Panc1 (cell line): ENCODE data around the gene ANKRD36B. TPM values are rescaled to one million over a fixed set of nuclear protein-coding genes. Genes with fewer than 3 reads are reported as not detected.
"Not testable (repeated sequence)": the region's sequence is repeated elsewhere in the genome, so short reads cannot be mapped to it uniquely, and the experiment has no call there.

Source experiments
- ATAC-seq: fragments of 200-7000 bp; cut with Tn5 transposase; 2 replicates; pipeline ENCODE4 v1.9.1; 2020; ENCODE audit warnings: mild to moderate bottlenecking, moderate library complexity
- BruUV-seq: library from RNA; stranded (reverse); fragments of 400-500 nt; replicated peaks from 2 replicates; lab custom pipeline; 2021; lab: Mats Ljungman, UMichigan
- CTCF ChIA-PET: fragments of 300-600 bp; sonication (Branson Sonifier 250); formaldehyde crosslinking; loops from one replicate; lab custom pipeline; 2022; ENCODE audit warnings: antibody characterized with exemption; lab: Charles Lee
- POLR2A ChIA-PET: fragments of 300-600 bp; sonication (Branson Sonifier 250); formaldehyde crosslinking; loops from one replicate; lab custom pipeline; 2022; ENCODE audit warnings: antibody characterized with exemption; lab: Charles Lee
- DNase-seq: peaks from one replicate; pipeline ENCODE4 v3.0.0-alpha.2; 2010; ENCODE audit warnings: low read depth, low spot score
- H3K27ac ChIP-seq: 2 replicates; pipeline ENCODE4 v1.5.1; 2011; ENCODE audit warnings: mild to moderate bottlenecking, low read length, inconsistent platforms
- H3K27me3 ChIP-seq: fragments of 200-500 bp; sonication (Bioruptor generic); 2 replicates; pipeline ENCODE4 v1.6.0; 2014; ENCODE audit warnings: low read length, inconsistent platforms; ENCODE audit not compliant: control insufficient read depth, insufficient read depth
- H3K36me3 ChIP-seq: fragments of 200-500 bp; sonication (Bioruptor generic); 2 replicates; pipeline ENCODE4 v1.5.1; 2014; ENCODE audit warnings: inconsistent platforms, mild to moderate bottlenecking, low read length, moderate library complexity; ENCODE audit not compliant: control insufficient read depth, insufficient read depth
- H3K4me1 ChIP-seq: 2 replicates; pipeline ENCODE4 v1.5.1; 2011; ENCODE audit warnings: inconsistent platforms, mild to moderate bottlenecking, low read length, moderate library complexity; ENCODE audit not compliant: control insufficient read depth, insufficient read depth
- H3K4me3 ChIP-seq, 2 experiments: 2 replicates each; pipeline ENCODE4 v1.5.1; 2011 to 2012; ENCODE audit warnings: low read depth in 2 of 2, low read length in 2 of 2, mild to moderate bottlenecking in 2 of 2, inconsistent platforms in 1 of 2, moderate library complexity in 1 of 2
- H3K9me3 ChIP-seq: fragments of 200-500 bp; sonication (Bioruptor generic); 2 replicates; pipeline ENCODE4 v1.5.1; 2014; ENCODE audit warnings: low read depth, mild to moderate bottlenecking, inconsistent platforms, low read length, moderate library complexity; ENCODE audit not compliant: control insufficient read depth, insufficient read depth
- in situ Hi-C: cut with HindIII; loops from 2 replicates; pipeline ENCODE4 v1.10.0; 2016; ENCODE audit warnings: low sequenced_read_pairs, low pct_unique_long_range_greater_than_20kb
- intact Hi-C: fragments of 100-400 bp; cut with micrococcal nuclease; formaldehyde crosslinking; loops from one replicate; pipeline ENCODE4 v1.10.0; 2022; ENCODE audit not compliant: unreplicated experiment
- total RNA-seq: library from RNA; stranded (reverse); gene quantifications from one replicate; pipeline ENCODE4 v1.2.1, GENCODE V29; 2021; ENCODE audit not compliant: unreplicated experiment

The ANKRD36B gene
- total RNA-seq, 1 experiment from 2014 or later, result 14.7 TPM

GRCh38 chr2:97495651-97496050 is 94.0 kb downstream of the ANKRD36B start:
- H3K27me3 ChIP-seq, H3K4me3 ChIP-seq, DNase-seq, H3K4me1 ChIP-seq, POLR2A ChIA-PET, BruUV-seq, ATAC-seq, H3K9me3 ChIP-seq, intact Hi-C loops, H3K27ac ChIP-seq, H3K36me3 ChIP-seq, CTCF ChIA-PET, in situ Hi-C loops: not testable (repeated sequence)

GRCh38 chr2:97490141-97490540 is 99.5 kb downstream of the ANKRD36B start:
- H3K27me3 ChIP-seq, H3K27ac ChIP-seq, H3K4me3 ChIP-seq, DNase-seq, intact Hi-C loops, H3K4me1 ChIP-seq, BruUV-seq, ATAC-seq, POLR2A ChIA-PET, CTCF ChIA-PET, H3K36me3 ChIP-seq, H3K9me3 ChIP-seq, in situ Hi-C loops: not testable (repeated sequence)

Other genes starting within 250 kb of the ANKRD36B start
- gene COX5B, start 56.2 kb upstream of the ANKRD36B start, total RNA-seq, result 298 TPM
- 28.1 TPM for gene ACTR1B, start 74.2 kb upstream of the ANKRD36B start, total RNA-seq
- 6.0 TPM for gene C2orf92, start 79.8 kb upstream of the ANKRD36B start, total RNA-seq
- gene ZAP70, start 123.7 kb upstream of the ANKRD36B start, total RNA-seq, result 0.54 TPM